SK-N-SH treated with all-trans-retinoic acid at 6 μM for 48 hours (cell line): ENCODE data around the gene ADGRE2.
"Not testable (repeated sequence)": the region's sequence is repeated elsewhere in the genome, so short reads cannot be mapped to it uniquely, and the experiment has no call there.

Experiments
- ATAC-seq: fragments of 200-7000 bp; cut with Tn5 transposase; 3 replicates; pipeline ENCODE4 v1.9.1; 2020; ENCODE audit warnings: mild to moderate bottlenecking, moderate library complexity
- ARNTL ChIP-seq: fragments of 450-650 bp; formaldehyde crosslinking; IDR thresholded peaks from 2 replicates; pipeline ENCODE4 v1.5.0; 2020; ENCODE audit warnings: low read depth, mild to moderate bottlenecking, moderate library complexity, borderline replicate concordance
- BACH2 ChIP-seq: fragments of 250-450 bp; sonication (Bioruptor Pico); IDR thresholded peaks from 2 replicates; pipeline ENCODE4 v1.9.0; 2021; ENCODE audit warnings: mild to moderate bottlenecking, borderline replicate concordance
- CREB5 ChIP-seq: fragments of 250-450 bp; sonication (Bioruptor Pico); IDR thresholded peaks from 2 replicates; pipeline ENCODE4 v1.5.1; 2020; ENCODE audit warnings: low read depth, mild to moderate bottlenecking, moderate library complexity
- CSDC2 ChIP-seq: fragments of 250-450 bp; sonication (Bioruptor Pico); IDR thresholded peaks from 2 replicates; pipeline ENCODE4 v1.5.0; 2020; ENCODE audit warnings: mild to moderate bottlenecking, moderate library complexity
- ESRRG ChIP-seq: fragments of 250-450 bp; sonication (Bioruptor Pico); IDR thresholded peaks from 2 replicates; pipeline ENCODE4 v1.6.1; 2021; ENCODE audit warnings: mild to moderate bottlenecking
- GLIS3 ChIP-seq: fragments of 250-450 bp; sonication (Bioruptor Pico); IDR thresholded peaks from 2 replicates; pipeline ENCODE4 v1.5.0; 2020; ENCODE audit warnings: mild to moderate bottlenecking, moderate library complexity
- ISL1 ChIP-seq: fragments of 250-450 bp; sonication (Bioruptor Pico); IDR thresholded peaks from 2 replicates; pipeline ENCODE4 v2.1.2; 2022; ENCODE audit warnings: mild to moderate bottlenecking, moderate library complexity
- OSR1 ChIP-seq: fragments of 250-450 bp; sonication (Bioruptor Pico); IDR thresholded peaks from 2 replicates; pipeline ENCODE4 v1.8.0; 2022; ENCODE audit warnings: moderate library complexity, mild to moderate bottlenecking, inconsistent platforms
- PPARA ChIP-seq: fragments of 250-450 bp; sonication (Bioruptor Pico); IDR thresholded peaks from 2 replicates; pipeline ENCODE4 v1.5.0; 2020; ENCODE audit warnings: mild to moderate bottlenecking, borderline replicate concordance
- RARB ChIP-seq: fragments of 250-450 bp; sonication (Bioruptor Pico); IDR thresholded peaks from 2 replicates; pipeline ENCODE4 v1.8.0; 2021; ENCODE audit warnings: mild to moderate bottlenecking, moderate library complexity
- SNAI2 ChIP-seq: fragments of 250-450 bp; sonication (Bioruptor Pico); IDR thresholded peaks from 2 replicates; pipeline ENCODE4 v1.5.0; 2020; ENCODE audit warnings: mild to moderate bottlenecking, moderate library complexity
- TCF4 ChIP-seq: fragments of 250-450 bp; sonication (Bioruptor Pico); IDR thresholded peaks from 2 replicates; pipeline ENCODE4 v1.8.0; 2021; ENCODE audit warnings: mild to moderate bottlenecking, moderate library complexity, borderline replicate concordance
- TOX ChIP-seq: fragments of 250-450 bp; sonication (Bioruptor Pico); IDR thresholded peaks from 2 replicates; pipeline ENCODE4 v1.8.0; 2021; ENCODE audit warnings: mild to moderate bottlenecking, moderate library complexity, borderline replicate concordance
- TSHZ2 ChIP-seq: fragments of 250-450 bp; sonication (Bioruptor Pico); IDR thresholded peaks from 2 replicates; pipeline ENCODE4 v1.5.0; 2020; ENCODE audit warnings: mild to moderate bottlenecking, moderate library complexity
- ZC3H10 ChIP-seq: fragments of 250-450 bp; sonication (Bioruptor Pico); IDR thresholded peaks from 2 replicates; pipeline ENCODE4 v1.5.1; 2021; ENCODE audit warnings: mild to moderate bottlenecking, moderate library complexity
- ZFP3 ChIP-seq: fragments of 250-450 bp; sonication (Bioruptor Pico); IDR thresholded peaks from 2 replicates; pipeline ENCODE4 v1.5.0; 2020; ENCODE audit warnings: mild to moderate bottlenecking, moderate library complexity
- ZFP30 ChIP-seq: fragments of 450-650 bp; formaldehyde crosslinking; IDR thresholded peaks from 2 replicates; pipeline ENCODE4 v1.5.0; 2022; ENCODE audit warnings: mild to moderate bottlenecking, moderate library complexity
- ZNF565 ChIP-seq: fragments of 450-650 bp; formaldehyde crosslinking; conservative IDR thresholded peaks from 2 replicates; pipeline ENCODE4 v1.5.0; 2020; ENCODE audit warnings: low read depth, mild to moderate bottlenecking, moderate library complexity
- ZNF70 ChIP-seq: fragments of 450-650 bp; formaldehyde crosslinking; IDR thresholded peaks from 2 replicates; pipeline ENCODE4 v1.5.0; 2020; ENCODE audit warnings: mild to moderate bottlenecking, moderate library complexity
- TF ChIP-seq, protein P1 (sequence below): fragments of 250-450 bp; sonication (Bioruptor Pico); IDR thresholded peaks from 2 replicates; pipeline ENCODE4 v1.5.1; 2021; ENCODE audit warnings: mild to moderate bottlenecking, moderate library complexity

ADGRE2 gene

DNA sequence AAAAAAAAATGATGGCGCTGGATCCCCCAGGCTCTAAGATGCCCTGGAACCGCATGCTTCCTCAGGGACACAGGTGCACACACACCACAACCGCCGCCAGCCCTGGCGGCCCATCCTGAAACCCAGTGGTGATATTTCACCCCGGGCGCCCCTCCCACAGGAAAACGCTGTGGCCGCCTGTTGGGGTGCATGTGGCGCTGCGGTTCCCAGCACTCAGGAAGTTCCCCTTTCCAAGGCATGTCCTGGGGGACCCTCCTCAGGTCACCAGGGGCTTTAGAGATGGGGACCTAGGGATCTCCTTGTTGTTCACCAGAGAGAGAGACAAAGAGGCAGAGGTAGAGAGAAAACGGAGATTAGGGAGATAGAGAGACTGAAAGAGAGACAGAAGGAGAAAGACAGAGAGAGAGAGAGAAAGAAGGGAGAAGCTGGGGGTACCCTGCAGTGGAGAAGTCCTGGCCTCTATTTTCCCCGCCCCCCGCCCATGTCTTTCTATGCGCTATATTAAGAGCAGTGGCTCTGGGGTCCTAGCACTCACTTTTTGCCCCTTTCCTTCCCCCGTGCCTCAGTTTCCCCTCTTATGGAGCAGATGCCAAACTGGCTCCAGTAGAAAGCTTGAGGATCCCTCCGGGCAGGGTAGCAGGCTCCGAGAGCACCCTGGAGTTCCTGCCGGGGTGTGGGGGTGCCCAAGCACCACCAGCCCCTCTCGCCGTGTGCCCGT, 2.3 kb downstream of the ADGRE2 start:
- no peak for ATAC-seq

GRCh38 chr19:14775326-14775725, 3.0 kb downstream of the ADGRE2 start:
- not testable (repeated sequence) for ATAC-seq

More for the DNA sequence above, 2.3 kb downstream of the ADGRE2 start:
- TF ChIP-seq OSR1 (CRISPR knock-in tag) (no peak), PPARA (CRISPR knock-in tag) (no peak), ISL1 (no peak)

DNA sequence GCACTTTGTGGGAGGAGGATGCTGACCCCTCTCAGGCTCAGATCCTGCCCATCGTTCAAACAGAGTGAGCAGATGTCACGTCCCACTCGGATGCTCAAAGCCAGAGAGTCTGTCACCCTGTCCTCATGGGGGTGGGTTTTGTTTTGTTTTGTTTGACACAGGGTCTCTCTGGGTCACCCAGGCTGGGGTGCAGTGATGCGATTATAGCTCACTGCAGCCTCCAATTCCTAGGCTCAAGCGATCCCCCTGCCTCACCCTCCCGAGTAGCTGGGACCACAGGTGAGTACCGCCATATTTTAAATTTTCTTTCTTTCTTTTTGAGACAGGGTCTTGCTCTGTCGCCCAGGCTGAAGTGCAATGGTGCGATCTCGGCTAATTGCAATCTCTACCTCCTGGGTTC, 4.0 kb downstream of the ADGRE2 start:
- TF ChIP-seq BACH2 (CRISPR knock-in tag) (no peak), TSHZ2 (CRISPR knock-in tag) (no peak), ZNF70 (CRISPR knock-in tag) (no peak), ARNTL (CRISPR knock-in tag) (no peak), ZFP3 (no peak), TOX (CRISPR knock-in tag) (no peak), ZFP30 (CRISPR knock-in tag) (no peak), CSDC2 (CRISPR knock-in tag) (no peak)
- TF ChIP-seq, protein P1, sequence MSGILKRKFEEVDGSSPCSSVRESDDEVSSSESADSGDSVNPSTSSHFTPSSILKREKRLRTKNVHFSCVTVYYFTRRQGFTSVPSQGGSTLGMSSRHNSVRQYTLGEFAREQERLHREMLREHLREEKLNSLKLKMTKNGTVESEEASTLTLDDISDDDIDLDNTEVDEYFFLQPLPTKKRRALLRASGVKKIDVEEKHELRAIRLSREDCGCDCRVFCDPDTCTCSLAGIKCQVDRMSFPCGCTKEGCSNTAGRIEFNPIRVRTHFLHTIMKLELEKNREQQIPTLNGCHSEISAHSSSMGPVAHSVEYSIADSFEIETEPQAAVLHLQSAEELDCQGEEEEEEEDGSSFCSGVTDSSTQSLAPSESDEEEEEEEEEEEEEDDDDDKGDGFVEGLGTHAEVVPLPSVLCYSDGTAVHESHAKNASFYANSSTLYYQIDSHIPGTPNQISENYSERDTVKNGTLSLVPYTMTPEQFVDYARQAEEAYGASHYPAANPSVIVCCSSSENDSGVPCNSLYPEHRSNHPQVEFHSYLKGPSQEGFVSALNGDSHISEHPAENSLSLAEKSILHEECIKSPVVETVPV (CRISPR knock-in tag): no peak
- no peak for ATAC-seq

GRCh38 chr19:14773722-14774121, 4.6 kb downstream of the ADGRE2 start:
- not testable (repeated sequence) for ATAC-seq

DNA sequence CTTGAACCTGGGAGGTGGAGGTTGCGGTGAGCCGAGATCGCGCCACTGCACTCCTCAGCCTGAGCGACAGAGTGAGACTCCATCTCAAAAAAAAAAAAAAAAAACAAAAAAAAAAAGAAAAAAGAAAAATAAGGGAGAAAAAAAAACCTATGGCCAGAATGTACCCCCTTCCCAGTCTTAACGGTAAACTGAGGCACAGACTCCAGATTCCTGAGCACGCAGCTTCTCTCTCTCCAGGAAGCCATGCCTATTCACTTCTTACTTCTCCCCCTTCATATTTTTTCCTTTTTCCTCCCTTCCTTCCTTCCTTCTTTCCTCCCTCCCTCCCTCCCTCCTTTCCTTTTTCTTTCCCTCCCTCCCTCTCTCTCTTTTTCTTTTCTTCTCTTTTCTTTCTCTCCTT, 5.4 kb downstream of the ADGRE2 start:
- no peak for ATAC-seq
- TF ChIP-seq CREB5 (CRISPR knock-in tag) (no peak), TSHZ2 (CRISPR knock-in tag) (no peak), GLIS3 (no peak), SNAI2 (no peak), ZFP30 (CRISPR knock-in tag) (no peak), TCF4 (CRISPR knock-in tag) (no peak), ZNF70 (CRISPR knock-in tag) (no peak), CSDC2 (CRISPR knock-in tag) (no peak), RARB (no peak), ZC3H10 (CRISPR knock-in tag) (no peak), ZNF565 (CRISPR knock-in tag) (no peak), TOX (CRISPR knock-in tag) (no peak), ESRRG (CRISPR knock-in tag) (no peak)
